ENCODE results near the gene MACROD1.

- no peak for TF ChIP-seq CTCF (IDR thresholded peaks at IDR 0.05)
- no peak for TF ChIP-seq POLR2A (IDR thresholded peaks at IDR 0.05)
These were observed 114.6 kb downstream of the MACROD1 start for GRCh38 chr11:64051297-64051696.
